Right lobe of liver (tissue), 6 donors: ENCODE results near the gene TNKS1BP1. TPM values are rescaled to one million over a fixed set of nuclear protein-coding genes. Genes with fewer than 3 reads are reported as not detected.

Source experiments
- ATAC-seq, 4 donors: fragments of 200-7000 bp; cut with Tn5 transposase; one replicate each; pipeline ENCODE4 v1.9.1; 2020; ENCODE audit warnings: mild to moderate bottlenecking in 4 of 4, moderate library complexity in 4 of 4
- DNase-seq, 3 donors: peaks; one replicate each; pipeline ENCODE4 v3.0.0-alpha.2; 2020
- H3K27ac ChIP-seq, 3 donors: fragments of 200-600 bp; one replicate each; pipeline ENCODE4 v1.8.0; 2022
- H3K27me3 ChIP-seq, 2 donors: fragments of 200-600 bp; one replicate each; pipeline ENCODE4 v1.8.0; 2022
- H3K36me3 ChIP-seq, 4 donors: fragments of 200-600 bp; sonication (generic) in 1 of 4; one replicate each; pipeline versions ENCODE4 v1.5.1 to v1.8.0; 2017 to 2022; ENCODE audit warnings: control low read depth in 1 of 4
- H3K4me1 ChIP-seq, 4 donors: fragments of 200-600 bp; sonication (generic) in 1 of 4; one replicate each; pipeline versions ENCODE4 v1.5.1 to v1.8.0; 2017 to 2022; ENCODE audit warnings: control low read depth in 1 of 4
- H3K4me3 ChIP-seq, 3 donors: fragments of 200-600 bp; one replicate each; pipeline ENCODE4 v1.8.0; 2022
- H3K9me3 ChIP-seq, 4 donors: fragments of 200-600 bp; sonication (generic) in 1 of 4; one replicate each; pipeline versions ENCODE4 v1.5.1 to v1.8.0; 2017 to 2022; ENCODE audit warnings: control low read depth in 1 of 4
- POLR2A ChIP-seq: fragments of 450-650 bp; IDR thresholded peaks from one replicate; pipeline ENCODE4 v1.6.1; 2017; ENCODE audit warnings: antibody characterized with exemption, mild to moderate bottlenecking
- WGBS: methylation state at CpG from one replicate; pipeline ENCODE4 v1.1.6; 2018; ENCODE audit warnings: low coverage, low lambda C conversion rate; ENCODE audit not compliant: insufficient coverage; ENCODE audit errors: missing lambda C conversion rate; 5-methylcytosine and 5-hydroxymethylcytosine counted together
- intact Hi-C, 2 donors: fragments of 100-400 bp; cut with DNase I; formaldehyde crosslinking; loops; one replicate each; pipeline versions ENCODE4 v1.11.2 to v1.14.1; 2022
- total RNA-seq, 6 experiments: library from RNA; depleted of rRNA in 2 of 6; stranded (reverse); fragments of >200 nt in 2 of 6; fragmentation: NEBNext Ultra II Directional in 3 of 6; extraction: Animal tissue kit (Norgen Biotek cat#: 25700) in 3 of 6; gene quantifications; one replicate each; pipeline versions ENCODE4 v1.1.0 to v1.2.4, GENCODE V29; 2016 to 2023
- TF ChIP-seq, protein P1 (sequence below), 4 donors: fragments of 200-600 bp in 3 of 4; fragments of 450-650 bp in 1 of 4; IDR thresholded peaks; one replicate each; pipeline versions ENCODE4 v1.5.1 to v1.8.0; 2016 to 2022; ENCODE audit warnings: antibody characterized with exemption in 4 of 4, mild to moderate bottlenecking in 2 of 4
- donor health status: DM: no; HTN: yes; CAD: no.
- donor health status: DM: no; HTN: no; CAD: no.
- donor health status: DM: no; HTN: no; CAD: no.
- donor health status: DM: no; HTN: yes; CAD: no.
- donor health status: DM: no; HTN: yes; CAD: no.

The TNKS1BP1 gene
- total RNA-seq, 6 experiments from 2014 or later = 52.4 to 124 (median 92.7) TPM

DNA sequence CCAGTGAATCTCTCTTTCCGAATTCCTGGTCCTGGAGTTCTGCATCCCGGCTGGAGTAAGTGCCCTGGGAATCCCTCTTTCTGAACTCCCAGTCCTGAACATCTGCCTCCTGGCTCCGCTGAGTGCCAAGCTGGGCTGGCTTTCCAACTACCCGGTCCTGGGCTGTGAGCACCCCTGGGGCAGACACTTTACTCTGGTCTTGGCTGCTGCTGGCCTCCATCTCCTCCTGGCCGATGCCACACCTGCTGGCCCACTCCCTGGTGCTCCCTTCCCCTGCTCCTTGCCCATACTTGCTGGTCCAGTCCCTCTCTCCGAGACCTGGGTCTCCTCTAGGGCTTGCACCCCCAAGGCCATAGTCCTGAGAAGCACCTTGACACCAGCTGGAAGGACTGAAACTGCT lies 14.7 kb downstream of the TNKS1BP1 start:
- Histone ChIP-seq H3K27ac (peak overlapping the region; percentile 69 to 89 (median 78)), H3K4me1 (peaks cover 0 to 81% (median 43%) of the 10 kb centered on the region in 4 donors), H3K36me3 (peaks cover 0 to 11% (median 7%) of the 10 kb centered on the region in 4 donors), H3K27me3 (no peaks in the 10 kb centered on the region), H3K9me3 (no peaks in the 10 kb centered on the region), H3K4me3 (peak overlapping the region; percentile 42 to 77 (median 70))
- TF ChIP-seq POLR2A = no peak
- TF ChIP-seq, protein P1, sequence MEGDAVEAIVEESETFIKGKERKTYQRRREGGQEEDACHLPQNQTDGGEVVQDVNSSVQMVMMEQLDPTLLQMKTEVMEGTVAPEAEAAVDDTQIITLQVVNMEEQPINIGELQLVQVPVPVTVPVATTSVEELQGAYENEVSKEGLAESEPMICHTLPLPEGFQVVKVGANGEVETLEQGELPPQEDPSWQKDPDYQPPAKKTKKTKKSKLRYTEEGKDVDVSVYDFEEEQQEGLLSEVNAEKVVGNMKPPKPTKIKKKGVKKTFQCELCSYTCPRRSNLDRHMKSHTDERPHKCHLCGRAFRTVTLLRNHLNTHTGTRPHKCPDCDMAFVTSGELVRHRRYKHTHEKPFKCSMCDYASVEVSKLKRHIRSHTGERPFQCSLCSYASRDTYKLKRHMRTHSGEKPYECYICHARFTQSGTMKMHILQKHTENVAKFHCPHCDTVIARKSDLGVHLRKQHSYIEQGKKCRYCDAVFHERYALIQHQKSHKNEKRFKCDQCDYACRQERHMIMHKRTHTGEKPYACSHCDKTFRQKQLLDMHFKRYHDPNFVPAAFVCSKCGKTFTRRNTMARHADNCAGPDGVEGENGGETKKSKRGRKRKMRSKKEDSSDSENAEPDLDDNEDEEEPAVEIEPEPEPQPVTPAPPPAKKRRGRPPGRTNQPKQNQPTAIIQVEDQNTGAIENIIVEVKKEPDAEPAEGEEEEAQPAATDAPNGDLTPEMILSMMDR (IDR thresholded peaks at IDR 0.05) = no peak
- intact Hi-C loops = no loop called here
- ATAC-seq (no peak), DNase-seq (peak in 1 of 3 donors; percentile 57)
- WGBS = 45% methylated on average over 4 of the region's 6 CpGs

DNA sequence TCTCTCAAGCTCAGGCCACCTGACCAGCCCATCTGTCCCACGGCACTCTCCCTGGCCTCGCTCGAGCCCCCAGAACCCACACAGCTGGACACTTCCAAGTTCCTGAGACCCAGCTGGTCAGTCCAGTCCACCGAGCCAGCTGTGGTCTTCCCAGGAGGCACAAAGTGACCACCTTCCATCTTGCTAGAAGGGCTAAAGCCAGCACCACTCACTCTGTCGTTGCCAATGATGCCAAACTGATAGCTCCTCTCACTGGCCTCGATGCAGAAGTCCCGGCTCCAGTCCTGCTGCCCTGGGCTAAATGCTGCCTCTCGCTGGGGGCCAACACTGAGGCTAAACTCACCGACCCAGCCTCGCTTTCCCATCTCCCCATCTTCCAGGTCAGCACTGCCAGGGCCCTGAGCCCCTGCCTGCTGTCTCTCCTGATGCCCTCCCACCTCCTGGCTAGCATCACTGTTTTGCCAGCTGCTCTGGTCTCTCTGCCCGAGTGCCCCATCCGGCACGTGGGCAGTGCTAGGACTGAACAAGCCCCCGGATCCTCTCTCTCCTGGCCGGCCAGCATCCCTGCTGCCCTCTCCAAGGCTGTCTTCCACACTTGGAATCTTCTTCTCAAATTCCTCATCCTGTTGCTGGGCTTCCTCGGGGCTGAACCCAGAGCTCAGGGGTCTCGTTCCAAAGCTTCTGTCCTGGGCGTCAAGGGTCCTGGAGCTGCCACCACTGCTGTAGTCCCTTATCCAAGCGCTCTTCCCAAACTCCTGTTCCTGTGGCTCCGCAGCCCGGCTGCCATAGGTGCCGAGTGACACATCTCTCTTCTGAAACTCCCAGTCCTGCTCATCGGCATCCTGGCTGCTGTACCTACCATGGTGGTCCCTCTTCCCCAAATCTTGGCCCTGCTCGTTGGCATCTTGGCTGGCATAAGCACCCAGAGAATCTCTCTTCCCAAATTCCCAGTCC lies 15.4 kb downstream of the TNKS1BP1 start:
- Histone ChIP-seq H3K4me1 (peaks cover 0 to 80% (median 41%) of the 10 kb centered on the region in 4 donors), H3K36me3 (peaks cover 0 to 11% (median 7%) of the 10 kb centered on the region in 4 donors), H3K27ac (peak overlapping the region; percentile 69 to 89 (median 78)), H3K4me3 (peak overlapping the region in 2 of 3 donors; percentile 70 to 77), H3K27me3 (no peaks in the 10 kb centered on the region), H3K9me3 (no peaks in the 10 kb centered on the region)
- TF ChIP-seq, protein P1 (IDR thresholded peaks at IDR 0.05) = no peak
- TF ChIP-seq POLR2A = no peak
- no peak for ATAC-seq
- intact Hi-C loops = no loop called here
- DNase-seq = peak in 1 of 3 donors; percentile 42
- 77% methylated on average over 16 of the region's 24 CpGs for WGBS

DNA sequence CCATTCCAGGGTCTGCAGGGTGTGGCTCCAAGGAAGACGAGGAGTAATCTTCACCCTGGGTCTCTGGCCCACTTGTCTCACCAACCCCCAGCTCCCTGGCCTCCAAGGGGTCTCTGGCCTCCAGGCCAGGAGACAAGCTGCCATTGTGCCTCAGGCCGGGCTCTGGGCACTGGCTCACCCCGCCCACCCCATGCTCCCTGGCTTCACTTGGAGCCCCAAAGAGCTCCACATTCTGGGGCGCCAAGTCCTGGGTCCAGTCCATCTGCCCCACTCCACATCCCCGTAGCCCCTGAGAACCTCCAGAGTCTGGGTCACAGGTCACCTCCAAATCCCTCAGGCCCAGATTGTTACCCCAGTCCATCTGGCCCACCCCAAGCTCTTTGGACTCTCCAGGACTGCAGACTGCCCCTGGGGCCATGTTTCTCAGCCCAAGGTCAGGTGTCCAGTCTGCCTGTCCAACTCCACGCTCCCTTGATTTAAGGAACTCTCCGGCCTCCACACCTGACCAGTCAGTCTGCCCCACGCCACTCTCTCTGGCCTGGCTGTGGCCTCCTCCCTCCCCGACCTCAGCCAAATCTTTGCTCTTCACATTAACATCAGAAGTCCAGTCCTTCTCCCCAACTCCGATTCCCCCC lies 16.2 kb downstream of the TNKS1BP1 start:
- intact Hi-C loops = no loop called here
- H3K27ac ChIP-seq = peak overlapping the region; percentile 14 to 73 (median 34)
- peak in 1 of 3 donors; percentile 42 for DNase-seq
- no peaks in the 10 kb centered on the region for H3K9me3 ChIP-seq
- peaks cover 0 to 82% (median 40%) of the 10 kb centered on the region in 4 donors for H3K4me1 ChIP-seq
- no peak overlapping the region for H3K4me3 ChIP-seq
- WGBS = 87% methylated on average over 3 of the region's 10 CpGs
- H3K27me3 ChIP-seq = no peaks in the 10 kb centered on the region
- peaks cover 0 to 9% (median 5%) of the 10 kb centered on the region in 4 donors for H3K36me3 ChIP-seq
- ATAC-seq = no peak
- TF ChIP-seq, protein P1 (IDR thresholded peaks at IDR 0.05) = no peak
- TF ChIP-seq POLR2A = no peak

DNA sequence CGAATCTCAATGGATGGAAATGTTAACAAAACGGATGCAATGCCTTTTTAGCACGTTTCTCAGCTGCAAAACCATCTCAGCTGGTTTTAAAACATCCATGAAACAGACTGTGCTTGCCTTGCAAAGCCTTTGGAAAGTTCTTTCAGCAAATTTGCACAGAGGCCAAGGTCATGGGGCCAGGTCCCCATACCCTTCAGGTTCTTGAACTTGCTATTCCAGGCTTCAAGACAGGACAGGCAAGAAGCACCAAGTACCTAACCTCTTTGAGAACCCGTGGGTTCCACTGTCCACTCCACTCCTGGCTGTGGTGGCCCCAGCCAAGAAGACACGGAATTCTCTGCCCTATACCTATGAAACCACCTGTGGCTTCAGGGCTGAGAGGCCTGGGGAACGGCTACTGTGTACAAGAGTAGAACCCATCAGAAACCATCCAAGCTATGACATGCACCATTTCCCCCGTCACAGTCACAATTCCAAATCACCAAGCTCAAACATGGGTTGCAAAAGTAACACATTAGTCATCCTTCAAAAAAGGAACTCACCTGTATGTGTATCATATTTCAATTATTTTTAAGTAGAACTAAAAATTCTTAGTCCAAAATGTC lies 17.0 kb downstream of the TNKS1BP1 start:
- H3K27me3 ChIP-seq = no peaks in the 10 kb centered on the region
- intact Hi-C loops = no loop called here
- H3K4me1 ChIP-seq = peaks cover 0 to 74% (median 37%) of the 10 kb centered on the region in 4 donors
- no peaks in the 10 kb centered on the region for H3K9me3 ChIP-seq
- WGBS = 27% methylated on average over 7 of the region's 7 CpGs
- H3K36me3 ChIP-seq = peaks cover 0 to 14% (median 7%) of the 10 kb centered on the region in 4 donors
- peak overlapping the region in 1 of 3 donors; percentile 29 for H3K4me3 ChIP-seq
- ATAC-seq (peak in 1 of 4 donors; percentile 3), DNase-seq (no peak)
- TF ChIP-seq POLR2A = no peak
- TF ChIP-seq, protein P1 (IDR thresholded peaks at IDR 0.05) = no peak
- peak overlapping the region; percentile 11 to 73 (median 59) for H3K27ac ChIP-seq
